Natural killer cell (primary cell): ENCODE results near the gene IGSF9. TPM values are rescaled to one million over a fixed set of nuclear protein-coding genes. Genes with fewer than 3 reads are reported as not detected.

Experiments
- ATAC-seq, 3 donors: fragments of 150-1000 bp in 2 of 3; fragments of 200-7000 bp in 1 of 3; cut with Tn5 transposase; 1 replicate in 1 of 3; 2 replicates in 2 of 3; pipeline ENCODE4 v1.10.0; 2021; ENCODE audit warnings: mild to moderate bottlenecking in 2 of 3, moderate library complexity in 2 of 3
- DNase-seq, 2 donors: peaks; one replicate each; pipeline versions ENCODE4 v3.0.0 to v3.0.0-alpha.2; 2013 to 2021; ENCODE audit warnings: mixed read lengths in 1 of 2
- H3K27ac ChIP-seq: one replicate; pipeline ENCODE4 v1.5.1; 2013; ENCODE audit warnings: mild to moderate bottlenecking, low read length
- H3K27me3 ChIP-seq: one replicate; pipeline ENCODE4 v1.6.1; 2013; ENCODE audit warnings: low read length; ENCODE audit not compliant: control insufficient read depth, insufficient read depth
- H3K36me3 ChIP-seq: one replicate; pipeline ENCODE4 v1.6.1; 2013; ENCODE audit warnings: low read length; ENCODE audit not compliant: control insufficient read depth, insufficient read depth
- H3K4me1 ChIP-seq: one replicate; pipeline ENCODE4 v1.6.1; 2013; ENCODE audit warnings: low read length; ENCODE audit not compliant: control insufficient read depth, insufficient read depth
- H3K4me3 ChIP-seq: one replicate; pipeline ENCODE4 v1.5.1; 2013; ENCODE audit warnings: low read length
- H3K9me3 ChIP-seq: one replicate; pipeline ENCODE4 v1.6.1; 2013; ENCODE audit warnings: low read length; ENCODE audit not compliant: control insufficient read depth, insufficient read depth
- H3K27ac Mint-ChIP-seq, 2 donors: one replicate each; pipeline ENCODE4 v1.8.0; 2022; ENCODE audit warnings: mild to moderate bottlenecking in 2 of 2, mixed read lengths in 2 of 2, moderate library complexity in 1 of 2
- H3K27me3 Mint-ChIP-seq, 2 donors: one replicate each; pipeline ENCODE4 v1.8.0; 2022; ENCODE audit warnings: low read depth in 2 of 2, mixed read lengths in 2 of 2
- H3K36me3 Mint-ChIP-seq: one replicate; pipeline ENCODE4 v1.8.0; 2022; ENCODE audit warnings: mixed read lengths
- H3K4me1 Mint-ChIP-seq, 2 donors: one replicate each; pipeline ENCODE4 v1.8.0; 2022; ENCODE audit warnings: mixed read lengths in 2 of 2
- H3K4me3 Mint-ChIP-seq: one replicate; pipeline ENCODE4 v1.8.0; 2022; ENCODE audit warnings: mild to moderate bottlenecking, moderate library complexity, mixed read lengths
- H3K9me3 Mint-ChIP-seq, 2 donors: one replicate each; pipeline ENCODE4 v1.8.0; 2022; ENCODE audit warnings: mixed read lengths in 2 of 2
- WGBS: methylation state at CpG from one replicate; pipeline ENCODE4 v1.1.7; 2013; ENCODE audit warnings: missing lambda C conversion rate; ENCODE audit not compliant: insufficient coverage; 5-methylcytosine and 5-hydroxymethylcytosine counted together
- intact Hi-C: fragments of 100-400 bp; cut with micrococcal nuclease; formaldehyde crosslinking; loops from one replicate; pipeline ENCODE4 v1.14.2; 2022
- total RNA-seq, 4 donors: library from RNA; stranded (reverse); fragments of 120-200 nt in 1 of 4; gene quantifications; one replicate each; pipeline versions ENCODE4 v1.2.3 to v1.2.4, GENCODE V29; 2013 to 2022
- TF ChIP-seq, protein P1 (sequence below): fragments of 200-600 bp; IDR thresholded peaks from one replicate; pipeline ENCODE4 v1.8.0; 2022; ENCODE audit warnings: antibody characterized with exemption

IGSF9 gene
- total RNA-seq, 3 donors from 2014 or later (not counting 1 experiment from before 2014, with no cell fraction given): not detected

DNA sequence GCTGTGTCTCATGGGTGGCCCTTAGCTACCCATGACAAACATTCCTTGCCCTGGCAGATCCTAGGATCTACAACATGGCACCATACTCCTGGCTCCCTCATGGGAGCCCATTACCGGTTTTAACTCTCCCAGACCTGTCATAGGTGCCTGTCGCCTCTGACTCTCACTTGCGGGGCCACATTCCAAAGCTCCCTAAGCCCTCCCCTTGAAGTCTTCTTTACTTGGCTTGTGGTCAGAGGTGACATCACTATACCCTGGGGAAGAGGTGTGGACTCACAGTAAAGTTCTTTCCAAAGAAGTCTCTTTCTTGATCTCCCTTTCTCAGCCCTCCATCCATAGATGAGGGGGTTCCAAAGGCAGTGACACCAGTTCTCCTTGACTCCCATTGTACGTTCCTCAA lies 14.0 kb upstream of the IGSF9 start:
- H3K36me3 ChIP-seq: no peaks in the 10 kb centered on the region
- ATAC-seq (no peak), DNase-seq (no peak)
- H3K4me3 ChIP-seq: no peak overlapping the region
- Mint-ChIP-seq H3K4me3 (no peak overlapping the region), H3K27ac (no peak overlapping the region), H3K27me3 (peaks cover 25 to 44% of the 10 kb centered on the region in 2 donors), H3K4me1 (no peaks in the 10 kb centered on the region), H3K9me3 (no peaks in the 10 kb centered on the region), H3K36me3 (no peaks in the 10 kb centered on the region)
- no peaks in the 10 kb centered on the region for H3K27me3 ChIP-seq
- H3K9me3 ChIP-seq: no peaks in the 10 kb centered on the region
- WGBS: 87% methylated on average over 4 of the region's 4 CpGs
- no peak overlapping the region for H3K27ac ChIP-seq
- TF ChIP-seq, protein P1, sequence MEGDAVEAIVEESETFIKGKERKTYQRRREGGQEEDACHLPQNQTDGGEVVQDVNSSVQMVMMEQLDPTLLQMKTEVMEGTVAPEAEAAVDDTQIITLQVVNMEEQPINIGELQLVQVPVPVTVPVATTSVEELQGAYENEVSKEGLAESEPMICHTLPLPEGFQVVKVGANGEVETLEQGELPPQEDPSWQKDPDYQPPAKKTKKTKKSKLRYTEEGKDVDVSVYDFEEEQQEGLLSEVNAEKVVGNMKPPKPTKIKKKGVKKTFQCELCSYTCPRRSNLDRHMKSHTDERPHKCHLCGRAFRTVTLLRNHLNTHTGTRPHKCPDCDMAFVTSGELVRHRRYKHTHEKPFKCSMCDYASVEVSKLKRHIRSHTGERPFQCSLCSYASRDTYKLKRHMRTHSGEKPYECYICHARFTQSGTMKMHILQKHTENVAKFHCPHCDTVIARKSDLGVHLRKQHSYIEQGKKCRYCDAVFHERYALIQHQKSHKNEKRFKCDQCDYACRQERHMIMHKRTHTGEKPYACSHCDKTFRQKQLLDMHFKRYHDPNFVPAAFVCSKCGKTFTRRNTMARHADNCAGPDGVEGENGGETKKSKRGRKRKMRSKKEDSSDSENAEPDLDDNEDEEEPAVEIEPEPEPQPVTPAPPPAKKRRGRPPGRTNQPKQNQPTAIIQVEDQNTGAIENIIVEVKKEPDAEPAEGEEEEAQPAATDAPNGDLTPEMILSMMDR: no peak
- no peaks in the 10 kb centered on the region for H3K4me1 ChIP-seq
- intact Hi-C loops: no loop called here

DNA sequence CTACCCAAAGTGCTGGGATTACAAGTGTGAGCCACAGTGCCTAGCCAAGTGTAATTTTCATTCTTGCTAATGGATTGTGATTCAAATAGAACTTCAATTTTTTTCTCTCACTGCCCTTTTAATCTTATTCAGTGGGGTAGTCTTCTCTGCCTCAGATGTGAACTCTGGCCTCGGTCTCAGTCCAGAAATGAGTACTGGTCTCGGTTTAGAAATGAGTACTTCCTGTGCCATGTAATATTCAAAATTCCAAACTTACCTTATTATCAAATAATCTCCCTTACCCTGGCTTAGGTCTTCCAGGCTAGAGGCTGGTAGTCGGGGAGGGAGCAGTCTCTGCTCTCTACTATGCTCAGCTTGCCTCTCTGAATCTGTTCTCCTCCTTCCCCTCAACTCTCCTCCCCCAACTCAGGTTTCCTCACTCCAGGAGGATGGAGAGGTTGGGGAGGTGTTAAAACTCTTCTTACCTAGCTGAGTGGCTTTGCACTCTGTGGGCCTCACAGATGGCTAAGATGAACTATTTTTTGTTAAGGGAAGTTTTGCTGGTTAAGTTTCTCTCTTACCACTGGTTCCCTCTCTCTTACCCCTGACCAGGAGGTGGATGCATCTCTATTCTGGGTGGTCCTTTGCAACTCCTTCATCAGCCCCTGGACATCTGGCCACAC lies 13.4 kb upstream of the IGSF9 start:
- Mint-ChIP-seq H3K4me1 (no peaks in the 10 kb centered on the region), H3K27ac (no peak overlapping the region), H3K27me3 (peaks cover 29 to 50% of the 10 kb centered on the region in 2 donors), H3K4me3 (no peak overlapping the region), H3K36me3 (no peaks in the 10 kb centered on the region), H3K9me3 (no peaks in the 10 kb centered on the region)
- TF ChIP-seq, protein P1: no peak
- Histone ChIP-seq H3K36me3 (no peaks in the 10 kb centered on the region), H3K4me3 (no peak overlapping the region), H3K27ac (no peak overlapping the region), H3K9me3 (no peaks in the 10 kb centered on the region), H3K4me1 (no peaks in the 10 kb centered on the region), H3K27me3 (no peaks in the 10 kb centered on the region)
- 72% methylated on average over 3 of the region's 3 CpGs for WGBS
- intact Hi-C loops: no loop called here
- DNase-seq (no peak), ATAC-seq (no peak)

GRCh38 chr1:159957824-159958268 lies 12.4 kb upstream of the IGSF9 start:
- ATAC-seq (no peak), DNase-seq (no peak)
- H3K27ac Mint-ChIP-seq: no peak overlapping the region
- Histone ChIP-seq H3K27ac (no peak overlapping the region), H3K36me3 (no peaks in the 10 kb centered on the region), H3K27me3 (no peaks in the 10 kb centered on the region), H3K4me3 (no peak overlapping the region), H3K4me1 (no peaks in the 10 kb centered on the region), H3K9me3 (no peaks in the 10 kb centered on the region)
- H3K4me3 Mint-ChIP-seq: no peak overlapping the region
- TF ChIP-seq, protein P1: no peak
- WGBS: 71% methylated on average over 9 of the region's 9 CpGs
- H3K9me3 Mint-ChIP-seq: no peaks in the 10 kb centered on the region
- intact Hi-C loops: no loop called here
- H3K4me1 Mint-ChIP-seq: no peaks in the 10 kb centered on the region
- H3K36me3 Mint-ChIP-seq: no peaks in the 10 kb centered on the region
- peaks cover 35 to 56% of the 10 kb centered on the region in 2 donors for H3K27me3 Mint-ChIP-seq

GRCh38 chr1:159955456-159955855 lies 10.0 kb upstream of the IGSF9 start:
- Histone ChIP-seq H3K27ac (no peak overlapping the region), H3K4me3 (no peak overlapping the region), H3K4me1 (no peaks in the 10 kb centered on the region), H3K9me3 (no peaks in the 10 kb centered on the region), H3K27me3 (no peaks in the 10 kb centered on the region), H3K36me3 (no peaks in the 10 kb centered on the region)
- no peak overlapping the region for H3K27ac Mint-ChIP-seq
- no peaks in the 10 kb centered on the region for H3K4me1 Mint-ChIP-seq
- TF ChIP-seq, protein P1: no peak
- intact Hi-C loops: no loop called here
- no peaks in the 10 kb centered on the region for H3K9me3 Mint-ChIP-seq
- H3K4me3 Mint-ChIP-seq: no peak overlapping the region
- DNase-seq: no peak
- peaks cover 39 to 65% of the 10 kb centered on the region in 2 donors for H3K27me3 Mint-ChIP-seq
- no peak for ATAC-seq
- 86% methylated on average over 3 of the region's 3 CpGs for WGBS
- H3K36me3 Mint-ChIP-seq: no peaks in the 10 kb centered on the region
